Ishikawa (cell line): ENCODE measurements around the gene SERTAD2.

ENCODE experiments used
- CEBPB ChIP-seq: IDR thresholded peaks from 2 replicates; pipeline ENCODE4 v1.6.1; 2012
- CREB1 ChIP-seq: IDR thresholded peaks from 2 replicates; pipeline ENCODE4 v1.6.1; 2012; ENCODE audit warnings: low read depth
- EGR1 ChIP-seq: IDR thresholded peaks from 2 replicates; pipeline ENCODE4 v1.6.1; 2012
- EP300 ChIP-seq: IDR thresholded peaks from 2 replicates; pipeline ENCODE4 v1.6.1; 2012; ENCODE audit warnings: borderline replicate concordance
- MAX ChIP-seq: IDR thresholded peaks from 2 replicates; pipeline ENCODE4 v1.6.1; 2012
- NFIC ChIP-seq: IDR thresholded peaks from 2 replicates; pipeline ENCODE4 v1.6.1; 2012
- RAD21 ChIP-seq: IDR thresholded peaks from 2 replicates; pipeline ENCODE4 v1.6.1; 2012; ENCODE audit warnings: low read depth
- REST ChIP-seq: IDR thresholded peaks from 2 replicates; pipeline ENCODE4 v1.6.1; 2012; ENCODE audit warnings: low read depth, mild to moderate bottlenecking
- TCF12 ChIP-seq: IDR thresholded peaks from 2 replicates; pipeline ENCODE4 v1.6.1; 2012; ENCODE audit warnings: low read depth
- TEAD4 ChIP-seq: IDR thresholded peaks from 2 replicates; pipeline ENCODE4 v1.6.1; 2012
- YY1 ChIP-seq: IDR thresholded peaks from 2 replicates; pipeline ENCODE4 v1.6.1; 2012; ENCODE audit warnings: low read depth

- TF ChIP-seq TCF12 (no peak), EP300 (no peak), YY1 (no peak), CREB1 (no peak), MAX (no peak), TEAD4 (no peak), CEBPB (no peak), REST (no peak), RAD21 (no peak), EGR1 (no peak), NFIC (no peak)
Measured at GRCh38 chr2:64612575-64613195, 41.0 kb downstream of the SERTAD2 start.
